HepG2 (cell line): ENCODE data around the gene CHDH. TPM values are rescaled to one million over a fixed set of nuclear protein-coding genes. Genes with fewer than 3 reads are reported as not detected.

ENCODE experiments used
- HIC2 ChIP-seq: sonication (generic); formaldehyde crosslinking; IDR thresholded peaks from 2 replicates; pipeline ENCODE4 v1.9.0; 2022; ENCODE audit warnings: low read depth, missing genetic modification reagents
- HNF4G ChIP-seq, 2 experiments: sonication (generic) in 1 of 2; formaldehyde crosslinking in 1 of 2; IDR thresholded peaks; 2 replicates each; pipeline versions ENCODE4 v1.4.0 to v1.6.1; 2011 to 2020; ENCODE audit warnings: borderline replicate concordance in 2 of 2, low read depth in 2 of 2, mild to moderate bottlenecking in 2 of 2, low read length in 1 of 2, missing genetic modification reagents in 1 of 2, moderate library complexity in 1 of 2
- KLF12 ChIP-seq: sonication (generic); formaldehyde crosslinking; IDR thresholded peaks from 2 replicates; pipeline ENCODE4 v1.4.0; 2020; ENCODE audit warnings: missing genetic modification reagents, borderline replicate concordance
- KLF6 ChIP-seq: IDR thresholded peaks from 2 replicates; pipeline ENCODE4 v1.8.0; 2016; ENCODE audit warnings: missing biosample characterization, missing genetic modification reagents
- PRPF4 ChIP-seq: fragments of 200-400 bp; formaldehyde crosslinking; IDR thresholded peaks from 2 replicates; pipeline ENCODE4 v1.6.1; 2016; ENCODE audit warnings: low read length, low read depth; ENCODE audit not compliant: poor library complexity, severe bottlenecking
- SKI ChIP-seq: fragments of 450-650 bp; IDR thresholded peaks from one replicate; pipeline ENCODE4 v1.6.1; 2018; ENCODE audit warnings: mild to moderate bottlenecking; ENCODE audit not compliant: partially characterized antibody
- SMAD3 ChIP-seq: sonication (generic); formaldehyde crosslinking; IDR thresholded peaks from 2 replicates; pipeline ENCODE4 v1.4.0; 2020; ENCODE audit warnings: missing genetic modification reagents
- SMC3 ChIP-seq: IDR thresholded peaks from 2 replicates; pipeline ENCODE4 v1.6.1; 2011; ENCODE audit warnings: low read length, improper control_type of control experiment
- TBX2 ChIP-seq: sonication (generic); formaldehyde crosslinking; IDR thresholded peaks from 2 replicates; pipeline ENCODE4 v1.5.0; 2020; ENCODE audit warnings: missing genetic modification reagents, mild to moderate bottlenecking, borderline replicate concordance
- TFAP4 ChIP-seq: sonication (generic); IDR thresholded peaks from 2 replicates; pipeline ENCODE4 v1.6.1; 2016; ENCODE audit warnings: low read depth, borderline replicate concordance
- ZBTB10 ChIP-seq: sonication (generic); formaldehyde crosslinking; IDR thresholded peaks from 2 replicates; pipeline ENCODE4 v1.4.0; 2020; ENCODE audit warnings: missing genetic modification reagents, borderline replicate concordance
- ZBTB3 ChIP-seq: sonication (generic); formaldehyde crosslinking; IDR thresholded peaks from 2 replicates; pipeline ENCODE4 v1.4.0; 2020; ENCODE audit warnings: low read depth, mild to moderate bottlenecking, moderate library complexity, missing genetic modification reagents, borderline replicate concordance
- ZNF780A ChIP-seq: sonication (generic); formaldehyde crosslinking; IDR thresholded peaks from 2 replicates; pipeline ENCODE4 v1.8.0; 2022; ENCODE audit warnings: mild to moderate bottlenecking, missing genetic modification reagents, moderate library complexity
- ZNF83 ChIP-seq: sonication (generic); formaldehyde crosslinking; IDR thresholded peaks from 2 replicates; pipeline ENCODE4 v1.4.0; 2020; ENCODE audit warnings: missing genetic modification reagents, mild to moderate bottlenecking, borderline replicate concordance
- ZSCAN21 ChIP-seq: sonication (generic); formaldehyde crosslinking; IDR thresholded peaks from 2 replicates; pipeline ENCODE4 v1.8.0; 2022; ENCODE audit warnings: mild to moderate bottlenecking, missing genetic modification reagents, moderate library complexity, borderline replicate concordance
- ZUFSP ChIP-seq: sonication (generic); formaldehyde crosslinking; IDR thresholded peaks from 2 replicates; pipeline ENCODE4 v1.9.0; 2021; ENCODE audit warnings: missing genetic modification reagents, mild to moderate bottlenecking, borderline replicate concordance
- polyA plus RNA-seq, 8 experiments: library from polyadenylated mRNA; depleted of rRNA in 3 of 8; stranded (reverse) in 7 of 8; unstranded in 1 of 8; fragments of >200 nt; fragmentation: Illumina TruSeq in 4 of 8; extraction: Trizol in 4 of 8; gene quantifications; 2 replicates each; pipeline versions ENCODE4 v1.2.1 to v1.2.3, GENCODE V29; 2011 to 2016; ENCODE audit warnings: low read depth in 4 of 8, missing spikeins in 1 of 8, mixed read lengths in 1 of 8; ENCODE audit not compliant: insufficient read depth in 1 of 8
- total RNA-seq, 5 experiments: library from RNA; depleted of rRNA; stranded (reverse); fragments of >200 nt; fragmentation: Illumina TruSeq; extraction: Trizol; gene quantifications; 2 replicates each; pipeline ENCODE4 v1.2.3, GENCODE V29; 2016; ENCODE audit warnings: low read depth in 1 of 5
- TF ChIP-seq, protein P1 (sequence below): sonication (generic); formaldehyde crosslinking; IDR thresholded peaks from 2 replicates; pipeline ENCODE4 v1.8.1; 2023; ENCODE audit warnings: mild to moderate bottlenecking, missing genetic modification reagents

CHDH gene
- total and polyA plus RNA-seq, 2 of the 13 experiments (the other 11 are each of a cell fraction or from before 2014, with no cell fraction given), result 28.1 to 48.9 TPM

- TF ChIP-seq TBX2, result peak; percentile 43; the same call in 1 of the 2 replicates
- TF ChIP-seq ZNF780A (CRISPR knock-in tag), result no peak
- no peak for TF ChIP-seq ZNF83
- TF ChIP-seq ZUFSP (CRISPR knock-in tag), result no peak
- peak; percentile 70 for TF ChIP-seq SKI
- peak; percentile 85 for TF ChIP-seq KLF6 (CRISPR knock-in tag)
- TF ChIP-seq ZSCAN21 (CRISPR knock-in tag), result no peak
- TF ChIP-seq SMC3, result peak; percentile 39
- peak; percentile 76; the same call in 1 of the 2 replicates for TF ChIP-seq SMAD3 (CRISPR knock-in tag)
- no peak for TF ChIP-seq ZBTB3 (CRISPR knock-in tag)
- TF ChIP-seq, protein P1, sequence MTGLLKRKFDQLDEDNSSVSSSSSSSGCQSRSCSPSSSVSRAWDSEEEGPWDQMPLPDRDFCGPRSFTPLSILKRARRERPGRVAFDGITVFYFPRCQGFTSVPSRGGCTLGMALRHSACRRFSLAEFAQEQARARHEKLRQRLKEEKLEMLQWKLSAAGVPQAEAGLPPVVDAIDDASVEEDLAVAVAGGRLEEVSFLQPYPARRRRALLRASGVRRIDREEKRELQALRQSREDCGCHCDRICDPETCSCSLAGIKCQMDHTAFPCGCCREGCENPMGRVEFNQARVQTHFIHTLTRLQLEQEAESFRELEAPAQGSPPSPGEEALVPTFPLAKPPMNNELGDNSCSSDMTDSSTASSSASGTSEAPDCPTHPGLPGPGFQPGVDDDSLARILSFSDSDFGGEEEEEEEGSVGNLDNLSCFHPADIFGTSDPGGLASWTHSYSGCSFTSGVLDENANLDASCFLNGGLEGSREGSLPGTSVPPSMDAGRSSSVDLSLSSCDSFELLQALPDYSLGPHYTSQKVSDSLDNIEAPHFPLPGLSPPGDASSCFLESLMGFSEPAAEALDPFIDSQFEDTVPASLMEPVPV (CRISPR knock-in tag), result no peak
- peak; percentile 99 for TF ChIP-seq HNF4G (IDR thresholded peaks at IDR 0.05; ENCODE audit: borderline replicate concordance, low read depth, low read length)
- TF ChIP-seq HNF4G (CRISPR knock-in tag; IDR thresholded peaks at IDR 0.05; ENCODE audit: borderline replicate concordance, low read depth), result 0 out of 2 replicates have a peak, but pooled peaks have one; percentile 12
- no peak for TF ChIP-seq ZBTB10
- no peak for TF ChIP-seq PRPF4
- peak; percentile 79 for TF ChIP-seq TFAP4
- TF ChIP-seq KLF12 (CRISPR knock-in tag), result peak; percentile 87; the same call in 1 of the 2 replicates
- TF ChIP-seq HIC2 (CRISPR knock-in tag), result peak; percentile 40; the same call in 1 of the 2 replicates
Observed at GRCh38 chr3:53842436-53843194, 3.6 kb downstream of the CHDH start (continued).
